Stimulated activated CD4-positive, alpha-beta T cell treated with anti-CD3 and anti-CD28 coated beads, Interleukin-15, amount 100 ng/mL, for 1 hour (primary cell): ENCODE measurements around the gene OTOA.
"Not testable (repeated sequence)": the region's sequence is repeated elsewhere in the genome, so short reads cannot be mapped to it uniquely, and the experiment has no call there.

ENCODE experiments used
- DNase-seq, 2 donors: peaks; one replicate each; pipeline ENCODE4 v3.0.0-alpha.2; 2020; ENCODE audit warnings: low read depth in 1 of 2, low spot score in 1 of 2

Gene OTOA

DNA sequence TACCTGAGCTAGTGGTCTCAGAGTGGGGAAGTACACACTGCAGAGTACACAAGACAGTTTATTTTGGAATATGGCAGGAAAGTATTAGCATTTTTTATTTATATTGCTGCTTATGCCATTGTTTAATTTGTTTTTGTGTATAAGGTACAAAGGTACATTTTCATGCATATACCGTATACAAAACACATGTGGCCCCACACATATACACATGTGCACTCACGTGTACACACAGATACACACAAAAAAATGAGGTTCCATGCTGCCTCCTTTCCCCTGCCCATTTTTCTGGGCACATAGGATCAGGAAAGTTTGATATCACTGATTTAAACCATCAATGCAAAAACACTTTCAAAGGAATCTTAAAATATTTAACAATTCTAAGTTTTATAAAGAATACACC lies 24.3 kb upstream of the OTOA start:
- no peak for DNase-seq

DNA sequence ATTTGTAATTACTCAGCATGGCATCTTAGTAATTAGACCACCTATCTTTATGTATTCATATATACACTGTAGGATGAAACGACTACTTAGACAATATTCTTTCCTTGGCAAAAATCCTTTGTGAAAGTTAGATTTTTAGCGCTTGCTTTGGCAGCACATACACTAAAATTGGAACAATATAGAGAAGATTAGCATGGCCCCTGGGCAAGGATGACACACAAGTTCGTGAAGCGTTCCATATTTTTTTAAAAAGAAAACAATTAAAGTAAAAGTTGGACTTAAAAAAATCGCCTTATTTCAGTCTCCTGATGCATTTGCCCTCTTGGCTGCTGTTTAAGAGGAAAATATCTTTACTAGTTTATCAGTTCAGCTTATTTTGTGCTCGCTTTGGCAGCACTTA lies 21.9 kb upstream of the OTOA start:
- DNase-seq: no peak

DNA sequence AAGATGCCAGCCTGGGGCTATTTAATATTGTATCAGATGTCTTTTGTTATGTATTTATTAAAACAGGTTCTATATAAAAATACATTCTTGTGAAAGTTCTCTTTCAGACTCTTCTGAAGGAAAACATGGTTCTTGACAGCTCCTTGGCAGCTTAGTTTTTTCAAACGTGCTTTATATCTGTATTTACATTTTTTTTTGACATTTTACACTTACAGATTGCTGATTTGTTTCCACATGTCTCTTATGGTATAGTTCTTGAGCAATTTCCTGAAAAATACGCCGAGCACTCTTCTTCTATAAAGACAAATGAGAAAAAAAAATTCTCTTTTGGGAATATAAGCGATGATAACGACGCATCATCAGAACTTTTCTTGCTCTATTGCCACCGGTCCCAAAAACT lies 20.9 kb upstream of the OTOA start:
- DNase-seq: no peak

DNA sequence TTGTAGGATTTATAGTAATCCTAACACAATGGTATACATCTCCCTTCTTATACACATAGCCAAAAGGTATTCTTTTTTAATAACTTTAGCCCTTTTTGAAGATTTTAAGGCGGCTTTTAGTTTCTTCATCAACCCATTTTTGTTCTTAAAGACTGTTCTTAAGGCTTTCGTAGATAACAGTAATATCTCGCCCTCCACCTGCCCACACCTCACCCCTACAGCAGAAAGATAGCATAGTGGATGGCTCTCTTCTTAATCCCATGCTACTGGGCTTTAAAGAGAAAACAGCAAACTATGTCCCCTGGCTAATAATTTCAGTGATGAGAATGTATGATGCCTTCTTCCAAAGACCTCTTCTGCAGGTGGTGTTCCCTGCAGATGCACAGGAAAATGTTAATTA lies 20.0 kb upstream of the OTOA start:
- no peak for DNase-seq

DNA sequence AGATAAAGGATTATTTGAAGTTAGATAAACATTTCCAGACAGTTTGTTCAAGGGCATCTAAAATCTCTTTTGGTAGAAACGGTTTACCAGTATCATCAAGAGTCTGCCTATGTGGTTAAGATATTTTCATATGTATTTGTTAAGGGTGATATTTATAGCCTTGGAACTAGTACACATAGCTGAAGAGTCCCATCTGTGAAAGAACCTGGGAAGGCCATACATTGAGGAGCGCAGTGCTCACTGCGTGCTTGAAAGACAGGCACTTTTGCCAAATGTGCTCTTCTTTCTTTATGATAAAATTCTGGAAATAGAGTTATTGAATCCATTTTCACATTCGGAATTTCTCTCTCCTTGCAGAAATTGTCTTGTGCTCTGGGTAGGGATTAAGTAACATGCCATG lies 19.1 kb upstream of the OTOA start:
- no peak for DNase-seq

DNA sequence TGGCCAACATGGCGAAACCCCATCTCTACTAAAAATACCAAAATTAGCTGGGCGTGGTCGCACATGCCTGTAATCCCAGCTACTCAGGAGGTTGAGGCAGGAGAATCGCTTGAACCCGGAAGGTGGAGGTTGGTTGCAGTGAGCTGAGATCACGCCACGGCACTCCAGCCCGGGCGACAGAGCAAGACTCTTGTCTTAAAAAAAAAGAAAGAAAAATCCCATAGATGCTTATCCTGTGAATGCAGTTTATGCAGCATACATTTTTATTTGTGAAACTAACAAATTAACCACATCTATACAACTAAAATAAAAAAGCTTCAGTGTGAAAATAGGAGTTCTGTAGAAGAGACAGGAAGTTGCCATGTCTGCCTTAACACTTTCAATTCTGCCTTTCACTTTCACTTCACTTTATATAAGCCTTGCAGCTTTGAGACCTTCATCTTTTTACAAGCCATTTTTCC lies 18.5 kb upstream of the OTOA start:
- peak in 1 of 2 donors; percentile 20 for DNase-seq

DNA sequence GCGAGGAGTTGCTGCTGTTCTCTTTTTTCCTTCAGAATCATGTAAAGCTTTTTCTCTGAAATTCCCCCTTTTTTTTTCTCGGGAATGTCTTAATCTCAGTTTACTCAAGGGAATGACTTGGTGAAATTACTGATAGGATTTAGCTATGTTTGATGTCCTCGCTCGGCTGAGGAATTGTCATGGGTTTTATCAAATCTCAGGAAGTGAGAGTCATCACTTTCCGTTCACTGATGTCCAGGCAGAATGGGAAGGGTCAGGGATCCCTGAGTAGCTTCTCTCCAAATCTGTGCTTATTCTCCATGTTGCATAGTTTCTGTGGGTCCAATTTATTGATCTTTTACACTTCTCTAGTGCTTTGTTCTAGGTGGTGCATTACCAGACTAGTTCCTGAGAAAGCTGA lies 17.7 kb upstream of the OTOA start:
- DNase-seq: no peak

DNA sequence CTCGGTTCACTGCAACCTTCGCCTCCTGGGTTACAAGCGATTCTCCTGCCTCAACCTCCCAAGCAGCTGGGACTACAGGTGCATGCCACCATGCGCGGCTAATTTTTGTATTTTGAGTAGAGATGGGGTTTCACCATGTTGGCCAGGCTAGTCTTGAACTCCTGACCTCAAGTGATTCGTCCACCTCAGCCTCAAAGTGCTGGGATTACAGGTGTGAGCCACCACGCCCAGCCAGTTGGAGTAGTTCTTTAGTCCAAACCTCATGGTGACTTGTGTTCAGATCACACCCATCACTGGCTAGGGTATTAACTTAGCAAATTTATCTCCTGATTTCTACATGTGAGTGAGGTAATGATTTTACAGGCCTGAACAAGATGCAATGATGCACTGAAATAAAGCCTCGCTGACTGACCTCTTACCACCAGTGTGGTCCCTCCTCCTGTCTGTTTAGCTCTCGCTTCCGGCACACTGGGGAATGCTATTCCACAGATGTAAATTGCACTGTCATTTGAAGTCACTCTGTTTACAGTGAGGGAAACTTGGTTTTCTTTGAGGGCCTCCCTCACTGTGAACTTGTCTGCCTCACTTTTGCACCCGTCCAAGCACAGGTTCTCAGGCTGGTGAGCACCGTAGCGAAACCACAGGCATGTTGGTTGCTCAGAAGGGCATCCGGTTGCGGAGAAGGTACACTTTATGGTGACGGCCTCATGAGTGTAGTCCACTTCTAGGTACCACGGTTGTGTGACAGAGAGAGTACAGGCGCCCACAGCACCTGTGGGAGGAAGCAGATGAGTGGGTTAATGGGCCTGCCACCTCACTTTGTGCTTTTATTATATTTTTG lies 16.8 kb upstream of the OTOA start:
- peak; percentile 39 to 41 for DNase-seq

DNA sequence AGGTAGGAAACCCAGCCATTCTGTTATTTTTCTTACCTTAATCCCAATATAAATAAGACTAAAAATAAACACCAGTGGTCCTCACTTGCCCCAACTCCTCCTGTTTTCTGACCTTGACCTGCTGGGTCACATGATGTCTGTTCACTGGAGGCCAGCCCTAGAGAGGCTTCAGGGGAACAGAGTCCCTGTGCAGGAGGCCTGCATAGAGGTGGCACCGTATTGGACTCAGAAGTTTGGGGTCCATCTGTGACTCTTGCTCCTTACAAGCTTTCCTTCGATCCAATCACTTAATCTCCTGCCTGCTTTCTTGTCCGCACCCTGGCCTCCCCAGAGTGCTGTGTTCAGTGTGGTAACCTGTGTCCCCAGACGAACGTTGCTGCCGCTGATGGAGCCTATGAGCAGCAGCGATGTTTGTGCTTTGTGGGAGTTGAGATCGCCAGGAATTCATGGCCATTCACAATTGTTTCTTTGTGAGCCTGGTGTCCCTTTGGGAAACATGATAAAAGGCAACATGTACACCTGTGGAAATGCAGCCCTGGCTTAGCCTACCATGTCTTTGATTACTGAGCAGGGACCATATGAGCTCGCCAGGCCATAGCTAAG lies 16.1 kb upstream of the OTOA start:
- DNase-seq: no peak

DNA sequence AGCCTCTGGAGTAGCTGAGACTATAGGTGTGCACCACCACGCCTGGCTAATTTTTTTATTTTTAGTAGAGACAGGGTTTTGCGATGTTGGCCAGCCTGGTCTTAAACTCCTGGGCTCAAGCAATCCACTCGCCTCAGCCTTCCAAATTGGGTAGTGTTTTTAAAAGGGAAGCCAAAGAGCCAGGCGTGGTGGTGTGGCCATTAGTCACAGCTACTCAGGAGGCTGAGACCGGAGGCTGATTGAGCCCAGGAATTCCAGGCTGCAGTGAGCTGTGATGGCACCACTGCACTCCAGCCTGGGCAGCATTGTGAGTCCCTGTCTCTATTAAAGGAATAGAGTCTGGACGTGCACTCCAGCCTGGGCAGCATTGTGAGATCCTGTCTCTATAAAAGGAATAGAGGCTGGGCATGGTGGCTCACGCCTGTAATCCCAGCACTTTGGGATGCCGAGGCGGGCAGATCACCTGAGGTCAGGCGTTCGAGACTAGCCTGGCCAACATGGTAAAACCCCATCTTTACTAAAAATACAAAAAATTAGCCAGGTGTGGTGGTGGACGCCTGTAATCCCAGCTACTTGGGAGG lies 13.9 kb upstream of the OTOA start:
- DNase-seq: not testable (repeated sequence)

DNA sequence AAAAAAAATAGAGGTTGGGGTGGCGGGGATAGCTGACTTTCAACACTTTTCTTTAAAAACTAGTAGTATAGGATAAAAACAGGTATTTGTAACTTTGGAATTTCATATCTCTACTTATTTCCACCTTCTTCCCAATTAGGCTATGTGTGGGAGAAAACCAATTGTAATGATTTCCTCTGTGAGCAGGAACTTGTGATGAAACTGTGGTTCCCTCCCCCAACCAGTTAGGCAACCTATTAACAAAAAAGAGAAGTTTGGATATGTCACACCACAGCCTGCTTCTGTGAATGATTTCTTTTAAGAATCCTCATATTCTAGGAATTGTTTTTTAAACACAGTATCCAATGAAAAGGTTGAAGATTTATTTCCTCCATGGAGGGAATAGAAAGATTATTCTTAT lies 13.2 kb upstream of the OTOA start:
- DNase-seq: no peak

DNA sequence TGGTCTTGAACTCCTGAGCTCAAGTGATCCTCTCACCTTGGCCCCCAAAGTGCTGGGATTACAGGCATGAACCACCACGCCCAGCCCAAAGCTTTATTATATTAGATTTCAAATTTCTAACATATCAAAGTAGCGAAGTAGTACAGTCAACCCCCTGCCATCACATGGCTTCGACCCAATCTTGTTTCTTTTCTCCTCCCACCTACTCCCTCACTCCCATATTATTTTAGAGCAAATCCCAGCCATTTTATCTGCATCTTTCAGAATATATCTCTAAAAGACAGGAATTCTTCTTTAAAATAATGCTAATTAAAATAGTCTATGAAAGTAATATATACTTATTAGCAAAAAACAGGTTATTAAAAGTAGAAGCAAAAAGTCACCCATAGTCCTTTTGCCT lies 12.3 kb upstream of the OTOA start:
- DNase-seq: no peak

DNA sequence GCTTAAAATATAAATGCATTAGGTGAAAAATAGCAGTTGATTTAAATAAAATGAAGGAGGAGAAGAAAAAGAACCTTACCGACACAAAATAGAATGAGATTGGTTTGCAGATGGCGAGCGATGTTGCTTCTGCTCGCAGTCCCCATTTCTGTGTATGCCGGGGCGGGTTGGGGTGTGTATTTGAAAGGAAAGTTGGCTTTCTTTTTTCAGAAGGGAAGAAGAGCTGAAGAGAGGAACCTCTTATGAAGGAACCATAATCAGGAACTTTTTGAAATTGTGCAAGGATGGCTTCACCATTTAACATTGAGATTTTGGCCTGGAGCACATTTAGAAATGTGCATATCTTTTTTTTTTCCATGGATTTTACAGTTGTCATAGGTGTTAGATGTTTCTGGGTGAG lies 11.3 kb upstream of the OTOA start, which contains the start of gene IGSF6:
Gene IGSF6 (minus strand): TSS at position 156 of the 400 bp plus-strand sequence. CDS start 10 bp downstream, at position 146.
- no peak for DNase-seq

DNA sequence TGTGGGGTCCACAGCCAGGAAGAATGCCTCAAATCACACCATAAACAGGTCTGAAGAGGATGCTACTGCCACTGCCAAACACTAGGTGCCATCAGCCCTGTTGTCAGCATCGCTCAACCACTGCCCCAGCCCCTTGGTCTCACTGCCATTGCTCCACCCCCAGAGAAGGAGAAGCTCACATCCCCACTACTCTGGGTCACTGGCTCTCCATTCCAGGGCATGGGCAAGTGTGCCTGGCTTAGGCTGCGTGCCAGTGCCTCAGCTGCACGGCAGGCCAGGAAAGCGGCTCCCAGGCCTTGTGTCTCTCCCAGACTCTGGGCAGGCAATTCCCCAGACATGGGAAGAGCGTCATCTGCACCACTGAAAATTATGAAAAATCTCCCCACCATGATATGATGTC lies 10.2 kb upstream of the OTOA start:
- no peak for DNase-seq

DNA sequence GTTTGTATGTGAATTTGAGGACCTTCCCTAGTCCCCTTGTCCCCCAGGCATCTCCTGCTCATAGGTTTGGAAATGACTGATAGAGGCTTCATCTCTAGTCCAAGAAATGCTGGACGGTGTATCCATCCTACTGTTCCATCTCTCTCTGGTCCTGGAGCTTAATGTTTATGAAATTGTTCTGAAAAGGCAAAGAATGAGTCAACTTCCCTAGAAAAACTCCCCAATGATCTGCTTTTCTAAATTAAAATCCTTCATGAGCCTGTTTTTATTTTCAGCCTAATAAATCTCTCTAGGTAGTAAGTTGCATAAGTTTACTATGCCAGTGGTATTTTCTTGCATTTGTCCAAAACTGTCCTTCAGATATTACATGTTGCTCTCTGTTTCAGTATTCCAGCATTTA lies 9.3 kb upstream of the OTOA start:
- no peak for DNase-seq

DNA sequence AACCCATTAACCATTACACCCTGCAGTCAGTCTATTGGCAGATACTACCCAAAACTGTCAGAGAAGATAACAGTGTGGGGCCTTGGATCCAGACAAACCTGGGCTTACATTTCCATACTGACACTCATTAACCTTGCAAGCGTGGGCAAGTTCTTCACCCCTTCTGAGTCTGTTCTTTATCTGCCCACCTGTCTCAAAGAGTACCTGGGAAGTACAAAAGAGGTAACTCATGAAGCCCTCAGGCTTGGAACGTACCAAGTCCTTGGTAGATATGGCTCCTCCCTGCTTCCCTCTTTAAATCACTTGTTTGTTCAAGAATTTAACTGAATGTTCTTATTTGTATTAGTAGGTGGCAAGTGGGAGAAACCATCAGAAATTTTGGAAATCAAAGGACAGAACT lies 8.9 kb upstream of the OTOA start:
- no peak for DNase-seq

DNA sequence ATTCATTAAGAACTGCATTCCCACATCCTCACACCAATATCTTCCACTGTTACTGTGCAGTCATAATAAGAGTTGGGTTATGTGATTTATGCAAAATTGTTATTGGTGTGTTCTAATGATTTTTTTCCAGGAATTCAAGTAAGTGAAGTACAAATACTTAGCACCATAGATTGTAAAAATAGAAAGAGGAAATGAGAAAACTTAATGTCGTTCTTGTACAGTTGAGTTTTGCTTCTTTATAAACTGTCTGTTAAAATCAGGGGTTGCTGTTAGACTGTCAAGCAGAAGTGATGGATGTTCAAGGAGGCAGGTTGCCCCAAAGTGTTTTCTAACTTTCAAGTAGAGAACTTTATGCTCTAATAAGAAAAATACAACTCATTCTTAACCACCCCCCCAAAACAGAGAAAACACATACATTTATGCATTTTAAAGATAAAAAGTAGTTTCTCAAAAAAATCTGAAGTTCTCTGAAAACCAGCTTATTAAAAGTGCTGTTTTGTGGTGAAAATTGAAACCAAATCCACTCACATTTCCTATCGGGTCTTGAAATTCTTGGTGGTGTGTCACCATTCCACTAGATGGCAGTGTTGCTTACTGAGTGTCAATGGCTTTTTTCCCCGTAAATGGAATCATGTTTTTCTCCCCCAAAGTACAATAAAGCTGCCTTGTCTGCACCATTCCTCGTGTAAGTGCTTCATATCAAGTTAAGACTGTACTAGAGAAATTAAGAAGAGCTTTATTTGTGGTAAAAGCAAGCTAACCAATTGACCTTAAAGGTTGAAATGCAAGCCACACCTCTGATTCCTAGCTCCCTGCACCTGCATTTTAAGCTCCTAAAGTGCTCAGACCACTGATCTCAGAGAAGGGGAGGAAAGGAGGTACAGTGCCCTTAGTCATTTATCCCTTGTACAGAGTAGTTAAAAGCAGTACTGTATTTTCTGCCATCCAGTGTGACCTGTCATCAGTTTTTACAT lies 6.7 kb upstream of the OTOA start:
- no peak for DNase-seq

DNA sequence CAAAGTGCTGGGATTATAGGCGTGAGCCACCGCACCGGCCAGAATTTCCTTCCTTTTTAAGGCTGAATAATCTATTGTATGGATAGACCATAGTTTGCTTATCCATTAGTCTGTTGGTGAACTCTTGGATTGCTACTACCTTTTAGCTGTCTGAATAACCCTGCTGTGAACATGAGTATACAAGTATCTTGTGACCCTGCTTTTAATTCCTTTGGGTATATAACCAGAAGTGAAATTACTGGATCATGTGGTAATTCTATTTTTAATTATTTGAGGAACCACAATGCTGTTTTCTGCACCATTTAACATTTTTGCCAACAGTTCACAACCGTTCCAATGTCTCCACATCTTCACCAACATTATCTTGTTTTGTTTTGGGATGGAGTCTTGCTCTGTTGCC lies 4.6 kb upstream of the OTOA start:
- no peak for DNase-seq

DNA sequence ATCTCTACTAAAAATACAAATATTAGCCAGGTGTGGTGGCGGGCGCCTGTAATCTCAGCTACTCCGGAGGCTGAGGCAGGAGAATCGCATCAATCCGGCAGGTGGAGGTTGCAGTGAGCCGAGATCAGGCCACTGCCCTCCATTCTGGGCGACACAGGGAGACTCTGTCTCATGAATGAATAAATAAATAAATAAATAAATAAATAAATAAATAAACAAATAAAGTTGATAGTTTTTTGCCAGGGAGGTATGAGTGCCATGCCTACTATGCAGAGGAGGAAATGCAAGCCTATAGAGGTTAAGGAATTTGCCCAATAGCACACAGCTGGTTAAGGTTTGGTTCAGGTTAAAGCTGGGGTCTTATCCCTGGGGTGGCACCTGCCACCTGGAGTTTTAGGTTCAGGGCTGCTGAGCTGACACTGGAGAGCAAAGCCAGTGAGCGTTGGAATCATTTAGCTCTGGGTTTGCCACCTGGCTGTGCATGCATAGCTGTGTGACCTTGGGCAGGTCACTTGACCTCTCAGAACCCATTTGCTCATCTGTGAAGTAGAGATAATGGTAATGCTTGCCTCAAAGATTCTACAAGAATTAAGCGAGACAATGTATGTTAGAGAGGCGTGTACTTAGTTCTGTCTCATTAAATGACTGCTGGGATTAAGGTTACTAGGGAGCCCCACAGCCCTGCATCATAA lies 1.2 kb downstream of the OTOA start:
- no peak for DNase-seq

DNA sequence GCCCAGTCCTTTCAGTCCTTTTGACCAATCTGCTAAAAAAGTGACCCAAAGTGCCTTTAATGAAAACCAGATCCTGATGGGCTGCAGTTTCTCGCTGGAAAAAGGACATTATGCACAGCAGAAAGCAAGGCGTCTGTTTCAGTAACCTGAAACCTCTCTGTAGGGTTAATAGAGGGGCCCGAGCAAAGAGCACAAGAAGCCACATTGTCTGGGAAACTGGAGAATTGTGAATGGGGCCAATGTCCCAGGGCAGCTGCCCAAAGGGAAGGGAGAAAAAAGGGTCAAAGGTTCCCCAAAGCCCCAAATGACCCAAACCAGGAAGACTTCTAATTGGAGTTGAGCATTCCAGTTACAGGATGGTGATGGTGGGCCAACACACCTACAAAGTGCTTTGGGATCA lies 3.0 kb downstream of the OTOA start:
- DNase-seq: no peak

DNA sequence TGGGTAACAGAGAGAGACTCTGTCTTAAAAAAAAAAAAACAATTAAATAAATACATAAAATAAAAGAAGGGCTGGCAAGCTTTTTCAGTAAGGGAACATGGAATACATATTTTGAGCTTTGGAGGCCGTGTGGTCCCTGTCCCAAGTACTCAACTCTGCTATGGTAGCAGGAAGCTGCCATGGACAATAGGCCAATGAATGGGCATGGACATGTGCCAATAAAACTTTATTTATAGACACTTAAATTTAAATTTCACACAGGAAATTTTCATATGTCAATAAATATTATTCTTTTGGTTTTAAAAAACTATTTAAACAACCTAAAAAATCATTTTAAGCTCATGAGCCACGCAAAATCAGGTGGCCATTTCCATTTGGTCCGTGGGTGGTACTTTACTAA lies 3.8 kb downstream of the OTOA start:
- DNase-seq: no peak
